Right hindlimb (tissue), 1 donor: Measurements from ENCODE around the gene PHOSPHO1.
"Not testable (repeated sequence)": the region's sequence is repeated elsewhere in the genome, so short reads cannot be mapped to it uniquely, and the experiment has no call there.

Source experiments
- DNase-seq: peaks from one replicate; pipeline ENCODE4 v3.0.0-alpha.2; 2018

The PHOSPHO1 gene, protein sequence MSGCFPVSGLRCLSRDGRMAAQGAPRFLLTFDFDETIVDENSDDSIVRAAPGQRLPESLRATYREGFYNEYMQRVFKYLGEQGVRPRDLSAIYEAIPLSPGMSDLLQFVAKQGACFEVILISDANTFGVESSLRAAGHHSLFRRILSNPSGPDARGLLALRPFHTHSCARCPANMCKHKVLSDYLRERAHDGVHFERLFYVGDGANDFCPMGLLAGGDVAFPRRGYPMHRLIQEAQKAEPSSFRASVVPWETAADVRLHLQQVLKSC

GRCh38 chr17:49230636-49231562, at the start of gene PHOSPHO1:
PHOSPHO1 (minus strand) TSS chr17:49230787; CDS start chr17:49226691, 4,096 bp downstream.
- DNase-seq = peak; percentile 90

DNA sequence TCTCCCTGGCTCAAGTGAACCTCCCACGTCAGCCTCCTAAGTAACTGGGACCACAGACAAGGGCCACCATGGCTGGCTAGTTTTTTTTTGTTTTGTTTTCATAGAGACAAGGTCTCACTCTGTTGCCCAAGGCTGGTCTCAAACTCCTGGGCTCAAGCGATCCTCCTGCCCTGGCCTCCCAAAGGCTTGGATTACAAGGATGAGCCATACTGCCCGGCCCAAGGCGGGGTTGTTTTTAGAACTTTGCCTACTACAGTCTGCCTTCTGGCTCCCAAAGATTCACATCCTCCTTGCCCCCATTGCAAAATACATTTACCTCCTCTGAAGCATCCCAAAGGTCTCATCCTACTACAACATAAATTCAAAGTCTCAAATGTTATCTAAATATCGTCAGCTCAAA, 49.5 kb upstream of the PHOSPHO1 start:
- no peak for DNase-seq

DNA sequence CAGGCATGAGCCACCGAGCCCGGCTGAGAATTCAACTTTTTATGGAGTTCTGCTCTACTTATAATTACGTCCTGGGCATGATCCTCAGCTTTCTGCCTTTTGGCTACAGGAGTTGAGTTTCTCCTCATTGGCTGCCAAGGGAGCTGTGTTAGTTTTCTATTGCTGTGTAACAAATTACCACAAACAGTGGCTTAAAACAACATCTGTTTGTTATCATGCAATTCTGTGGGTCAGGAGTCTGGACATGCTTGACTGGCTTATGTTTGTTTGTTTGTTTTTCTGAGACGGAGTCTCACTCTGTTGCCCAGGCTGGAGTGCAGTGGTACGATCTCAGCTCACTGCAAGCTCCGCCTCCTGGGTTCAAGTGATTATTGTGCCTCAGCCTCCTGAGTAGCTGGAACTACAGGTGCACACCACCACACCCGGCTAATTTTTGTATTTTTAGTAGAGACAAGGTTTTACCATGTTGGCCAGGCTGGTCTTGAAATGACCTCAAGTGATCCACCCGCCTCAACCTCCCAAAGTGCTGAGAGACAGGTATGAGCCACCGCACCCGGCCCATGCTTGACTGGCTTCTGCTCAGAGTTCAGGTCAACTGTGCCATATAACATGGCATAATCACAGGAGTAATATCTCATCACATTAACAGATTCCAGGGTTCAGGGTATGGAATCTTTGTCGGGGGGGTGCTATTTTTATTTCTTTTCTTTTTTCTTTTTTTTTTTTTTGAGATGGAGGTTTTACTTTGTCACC, 48.9 kb upstream of the PHOSPHO1 start:
- not testable (repeated sequence) for DNase-seq

GRCh38 chr17:49278076-49278475, 47.5 kb upstream of the PHOSPHO1 start:
- no peak for DNase-seq

- DNase-seq = no peak
Observed at GRCh38 chr17:49277638-49278037, 47.1 kb upstream of the PHOSPHO1 start.

- DNase-seq = not testable (repeated sequence)
Observed at GRCh38 chr17:49275981-49276380, 45.4 kb upstream of the PHOSPHO1 start.

- no peak for DNase-seq
Observed at GRCh38 chr17:49269356-49269755, 38.8 kb upstream of the PHOSPHO1 start.

DNA sequence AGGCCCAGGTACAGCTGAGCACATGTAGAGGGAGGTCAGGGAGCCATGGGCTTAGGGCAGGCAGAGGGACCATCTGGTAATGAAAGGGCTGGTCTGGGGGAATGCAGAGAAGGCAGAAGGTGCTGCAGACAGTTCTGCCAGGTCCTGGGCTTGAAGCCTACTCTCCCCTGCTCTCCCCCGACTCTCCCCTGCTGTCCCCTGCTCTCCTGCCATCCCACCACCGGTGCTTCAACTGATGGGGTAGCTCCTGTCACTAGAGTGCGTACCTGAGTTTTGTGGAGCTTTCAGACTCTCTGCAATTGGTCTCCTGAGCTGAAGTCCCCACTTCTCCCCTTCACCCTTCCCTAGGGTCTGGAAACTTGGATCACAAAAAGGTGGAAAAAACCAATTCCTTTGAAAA, 37.3 kb upstream of the PHOSPHO1 start:
- no peak for DNase-seq

- no peak for DNase-seq
Observed at GRCh38 chr17:49266233-49266632, 35.6 kb upstream of the PHOSPHO1 start.

GRCh38 chr17:49261540-49261939, 31.0 kb upstream of the PHOSPHO1 start:
- not testable (repeated sequence) for DNase-seq

GRCh38 chr17:49260817-49261291, 30.3 kb upstream of the PHOSPHO1 start:
- no peak for DNase-seq

- peak; percentile 75 for DNase-seq
Observed at GRCh38 chr17:49260011-49260816, 29.6 kb upstream of the PHOSPHO1 start.

- no peak for DNase-seq
Observed at GRCh38 chr17:49259663-49260010, 29.1 kb upstream of the PHOSPHO1 start.

- no peak for DNase-seq
Observed at GRCh38 chr17:49258394-49258793, 27.8 kb upstream of the PHOSPHO1 start.

GRCh38 chr17:49255125-49255524, 24.5 kb upstream of the PHOSPHO1 start:
- DNase-seq = no peak

- no peak for DNase-seq
Observed at GRCh38 chr17:49254066-49254465, 23.5 kb upstream of the PHOSPHO1 start.

- DNase-seq = no peak
Observed at GRCh38 chr17:49252148-49252695, 21.6 kb upstream of the PHOSPHO1 start.

DNA sequence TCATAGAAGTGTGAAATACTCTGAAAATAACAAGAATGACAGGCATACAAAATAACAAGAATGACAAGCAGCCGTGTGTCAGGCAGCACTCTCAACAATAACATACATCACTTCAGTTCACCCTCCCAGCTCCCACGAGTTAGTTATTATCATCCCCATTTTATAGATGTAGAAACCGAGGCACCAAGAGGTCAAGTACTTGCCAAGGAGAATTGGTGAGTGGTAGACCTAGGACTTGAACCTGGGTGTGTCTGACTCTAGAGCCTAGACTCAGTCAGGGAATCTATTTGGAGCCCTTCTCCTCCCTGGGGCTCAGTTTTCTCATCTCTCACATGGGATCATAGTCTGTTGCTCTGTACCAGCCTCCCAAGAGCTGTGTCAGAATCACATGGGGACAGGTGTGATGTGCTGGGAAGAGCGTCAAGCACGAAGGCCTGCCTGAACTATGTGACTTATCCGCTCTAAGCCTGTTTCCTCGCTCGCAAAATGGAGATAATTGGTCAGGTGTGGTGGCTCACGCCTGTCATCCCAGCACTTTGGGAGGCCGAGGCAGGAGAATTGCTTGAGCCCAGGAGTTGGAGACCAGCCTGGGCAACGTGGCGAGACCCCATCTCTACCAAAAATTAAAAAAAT, 19.4 kb upstream of the PHOSPHO1 start:
- no peak for DNase-seq

GRCh38 chr17:49249292-49249794, 18.8 kb upstream of the PHOSPHO1 start:
- DNase-seq = peak; percentile 80

GRCh38 chr17:49247944-49248343, 17.4 kb upstream of the PHOSPHO1 start:
- no peak for DNase-seq

DNA sequence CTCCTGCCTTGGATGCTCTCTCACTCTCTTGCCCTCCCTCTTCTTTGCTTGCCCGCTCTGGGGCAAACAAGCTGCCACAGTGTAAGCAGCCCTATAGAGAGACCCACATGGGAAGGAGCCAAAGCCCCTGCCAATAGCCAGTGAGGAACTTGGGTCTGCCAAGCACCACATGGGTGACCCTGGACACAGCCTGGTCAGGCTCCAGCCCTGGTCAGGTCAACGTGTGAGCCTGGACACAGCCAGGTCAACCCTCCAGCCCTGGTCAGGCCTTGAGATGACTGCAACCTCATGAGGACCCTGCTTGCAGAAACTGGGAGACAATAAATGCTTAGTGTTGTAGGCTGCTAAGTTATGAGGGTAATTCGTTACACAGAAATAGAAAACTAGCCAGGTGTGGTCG, 14.3 kb upstream of the PHOSPHO1 start:
- DNase-seq = no peak
